H54 (cell line): ENCODE data around the gene EXOSC5.

Experiments used
- DNase-seq: peaks from one replicate; pipeline ENCODE4 v3.0.0; 2011; ENCODE audit warnings: low spot score, mixed read lengths; ENCODE audit not compliant: insufficient read length
- FAIRE-seq: peaks from 3 replicates; lab custom pipeline; 2011; peaks lifted over from hg19 to GRCh38; lab: Jason Lieb, UNC
- POLR2A ChIP-seq: IDR thresholded peaks from 2 replicates; pipeline ENCODE4 v1.6.1; 2011; ENCODE audit warnings: low read depth, mild to moderate bottlenecking, low read length

The EXOSC5 gene

GRCh38 chr19:41433171-41433570, 36.0 kb upstream of the EXOSC5 start:
- TF ChIP-seq POLR2A = no peak
- FAIRE-seq (no peak), DNase-seq (no peak)

GRCh38 chr19:41431426-41432386, 34.5 kb upstream of the EXOSC5 start:
- FAIRE-seq = no peak
- DNase-seq = no peak
- no peak for TF ChIP-seq POLR2A

GRCh38 chr19:41430922-41431321, 33.8 kb upstream of the EXOSC5 start:
- no peak for FAIRE-seq

GRCh38 chr19:41428481-41428859, 31.3 kb upstream of the EXOSC5 start:
- no peak for FAIRE-seq
- DNase-seq = no peak
- no peak for TF ChIP-seq POLR2A

More at GRCh38 chr19:41430922-41431321, 33.8 kb upstream of the EXOSC5 start:
- DNase-seq = no peak
- TF ChIP-seq POLR2A = no peak

GRCh38 chr19:41427647-41428480, 30.7 kb upstream of the EXOSC5 start:
- no peak for TF ChIP-seq POLR2A
- FAIRE-seq = no peak
- DNase-seq = no peak

GRCh38 chr19:41426952-41427646, 29.9 kb upstream of the EXOSC5 start, which contains the start of gene B3GNT8:
B3GNT8 (minus strand) TSS chr19:41427374; CDS start chr19:41426778, 596 bp downstream.
- FAIRE-seq = no peak
- DNase-seq = no peak
- TF ChIP-seq POLR2A = no peak

GRCh38 chr19:41426116-41426841, 29.1 kb upstream of the EXOSC5 start:
- FAIRE-seq = no peak
- TF ChIP-seq POLR2A = no peak
- DNase-seq = no peak

GRCh38 chr19:41425174-41426115, 28.3 kb upstream of the EXOSC5 start:
- no peak for TF ChIP-seq POLR2A
- DNase-seq = no peak
- FAIRE-seq = no peak

- FAIRE-seq (no peak), DNase-seq (no peak)
- TF ChIP-seq POLR2A = no peak
These were observed 27.4 kb upstream of the EXOSC5 start for GRCh38 chr19:41424335-41425173.

- DNase-seq (no peak), FAIRE-seq (no peak)
- TF ChIP-seq POLR2A = no peak
These were observed 25.8 kb upstream of the EXOSC5 start for GRCh38 chr19:41422955-41423354.

- FAIRE-seq (no peak), DNase-seq (no peak)
- TF ChIP-seq POLR2A = no peak
These were observed 25.3 kb upstream of the EXOSC5 start for GRCh38 chr19:41422456-41422855.
